Smooth muscle cell (in vitro differentiated cells): ENCODE measurements around the gene KIAA0825. TPM values are rescaled to one million over a fixed set of nuclear protein-coding genes. Genes with fewer than 3 reads are reported as not detected.

Source experiments
- DNase-seq: peaks from one replicate; lab custom pipeline; 2025; ENCODE audit not compliant: unreplicated experiment; lab: John Stamatoyannopoulos, UW
- H2AFZ ChIP-seq: fragments of 200-600 bp; sonication (generic); 2 replicates; pipeline ENCODE4 v1.6.0; 2016; ENCODE audit warnings: antibody characterized with exemption, low read depth, mild to moderate bottlenecking
- H3F3A ChIP-seq: fragments of 200-600 bp; sonication (generic); 2 replicates; pipeline ENCODE4 v1.6.0; 2017; ENCODE audit warnings: antibody characterized with exemption, low read depth
- H3K27ac ChIP-seq: fragments of 200-600 bp; sonication (generic); 2 replicates; pipeline ENCODE4 v1.5.1; 2016; ENCODE audit warnings: low read depth, mild to moderate bottlenecking
- H3K27me3 ChIP-seq: fragments of 200-600 bp; sonication (generic); 2 replicates; pipeline ENCODE4 v1.6.1; 2016; ENCODE audit warnings: low read depth, mild to moderate bottlenecking
- H3K36me3 ChIP-seq: fragments of 200-600 bp; sonication (generic); 2 replicates; pipeline ENCODE4 v1.5.1; 2016; ENCODE audit warnings: low read depth
- H3K4me1 ChIP-seq: fragments of 200-600 bp; sonication (generic); 2 replicates; pipeline ENCODE4 v1.5.1; 2016; ENCODE audit warnings: low read depth
- H3K4me2 ChIP-seq: fragments of 200-600 bp; sonication (generic); 2 replicates; pipeline ENCODE4 v1.6.0; 2016; ENCODE audit warnings: mild to moderate bottlenecking
- H3K4me3 ChIP-seq: fragments of 200-600 bp; sonication (generic); 2 replicates; pipeline ENCODE4 v1.5.1; 2016; ENCODE audit warnings: mild to moderate bottlenecking
- H3K79me2 ChIP-seq: fragments of 200-600 bp; sonication (generic); 2 replicates; pipeline ENCODE4 v1.6.0; 2016; ENCODE audit warnings: low read depth, mild to moderate bottlenecking
- H3K9ac ChIP-seq: fragments of 200-600 bp; sonication (generic); 2 replicates; pipeline ENCODE4 v1.6.0; 2016; ENCODE audit warnings: low read depth
- H3K9me3 ChIP-seq: fragments of 200-600 bp; sonication (generic); replicated peaks from 2 replicates; pipeline ENCODE4 v1.5.1; 2016; ENCODE audit warnings: low read depth
- H4K20me1 ChIP-seq: fragments of 200-600 bp; sonication (generic); 2 replicates; pipeline ENCODE4 v1.6.0; 2016; ENCODE audit warnings: low read depth
- CTCF ChIP-seq: fragments of 200-600 bp; sonication (generic); IDR thresholded peaks from 2 replicates; pipeline ENCODE4 v1.5.1; 2017; ENCODE audit warnings: borderline replicate concordance, mild to moderate bottlenecking, antibody characterized with exemption; ENCODE audit not compliant: insufficient read depth, poor library complexity, severe bottlenecking
- WGBS: methylation state at CpG from one replicate; pipeline ENCODE4 v1.1.7; 2016; ENCODE audit warnings: low lambda C conversion rate; 5-methylcytosine and 5-hydroxymethylcytosine counted together
- polyA plus RNA-seq: library from polyadenylated mRNA; unstranded; fragments of >200 nt; fragmentation: Nextera tagmentation; extraction: Ambion mirVana; gene quantifications from 2 replicates; pipeline ENCODE4 v1.2.1, GENCODE V29; 2016
- total RNA-seq: library from RNA; depleted of rRNA; stranded (reverse); fragments of >200 nt; gene quantifications from 2 replicates; pipeline ENCODE4 v1.2.3, GENCODE V29; 2014

The KIAA0825 gene
- total and polyA plus RNA-seq, 2 experiments from 2014 or later: 1.3 to 3.1 TPM

DNA sequence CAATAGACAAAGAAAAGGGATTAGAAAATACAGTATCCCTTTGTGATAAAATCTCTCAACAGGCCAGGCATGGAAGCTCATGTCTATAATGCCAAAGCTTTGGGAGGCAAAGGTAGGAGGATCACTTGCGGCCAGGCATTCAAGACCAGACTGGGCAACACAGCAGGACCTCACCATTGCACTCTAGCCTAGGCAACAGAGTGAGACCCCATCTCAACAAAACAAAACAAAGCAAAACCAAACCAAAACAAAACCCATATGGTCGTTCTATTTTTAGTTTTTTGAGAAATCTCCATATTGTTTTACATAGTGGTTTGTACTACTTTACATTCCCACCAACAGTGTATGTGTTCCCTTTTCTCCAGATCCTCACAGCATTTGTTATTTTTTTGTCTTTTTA is 193.0 kb downstream of the KIAA0825 start:
- Histone ChIP-seq H3K79me2 (no peaks in the 10 kb centered on the region), H3K9me3 (no peaks in the 10 kb centered on the region), H3K9ac (no peak overlapping the region), H3K27ac (no peak overlapping the region), H4K20me1 (no peaks in the 10 kb centered on the region), H3F3A (no peaks in the 10 kb centered on the region), H3K4me1 (no peaks in the 10 kb centered on the region), H3K36me3 (no peaks in the 10 kb centered on the region), H3K4me2 (no peak overlapping the region), H2AFZ (no peak overlapping the region), H3K27me3 (no peaks in the 10 kb centered on the region), H3K4me3 (no peak overlapping the region)
- no peak for TF ChIP-seq CTCF
- WGBS: 89% methylated on average over 2 of the region's 2 CpGs
- no peak for DNase-seq

DNA sequence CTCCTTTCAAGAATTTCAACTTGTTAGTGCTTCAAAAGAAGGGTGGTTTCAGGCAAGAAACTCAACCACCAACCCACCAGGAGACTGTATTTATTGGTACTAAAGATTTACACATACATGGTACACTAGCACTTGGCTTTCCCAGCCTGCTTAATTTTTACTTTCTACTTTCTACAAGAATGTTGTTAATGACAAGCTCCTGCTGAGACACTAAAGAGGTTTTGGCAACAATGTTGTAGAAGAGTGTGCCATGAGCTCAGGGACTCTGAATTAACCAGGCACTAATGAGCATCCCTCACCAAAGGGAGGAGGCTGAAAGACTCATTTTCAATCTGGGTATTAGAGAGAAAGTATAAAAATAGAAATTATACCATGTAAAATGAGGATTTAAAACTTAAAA is 195.0 kb downstream of the KIAA0825 start:
- no peaks in the 10 kb centered on the region for H3K4me1 ChIP-seq
- no peaks in the 10 kb centered on the region for H4K20me1 ChIP-seq
- H3K36me3 ChIP-seq: no peaks in the 10 kb centered on the region
- H3K27me3 ChIP-seq: no peaks in the 10 kb centered on the region
- no peak overlapping the region for H3K9ac ChIP-seq
- no peaks in the 10 kb centered on the region for H3F3A ChIP-seq
- no peak overlapping the region for H3K4me2 ChIP-seq
- H3K4me3 ChIP-seq: no peak overlapping the region
- no peaks in the 10 kb centered on the region for H3K9me3 ChIP-seq
- no peak for DNase-seq
- TF ChIP-seq CTCF: no peak
- no peak overlapping the region for H2AFZ ChIP-seq
- no peak overlapping the region for H3K27ac ChIP-seq
- H3K79me2 ChIP-seq: no peaks in the 10 kb centered on the region

GRCh38 chr5:94422812-94423211 is 195.6 kb downstream of the KIAA0825 start:
- H3K4me3 ChIP-seq: no peak overlapping the region
- WGBS: 71% methylated on average over 3 of the region's 3 CpGs
- H4K20me1 ChIP-seq: no peaks in the 10 kb centered on the region
- H3K27ac ChIP-seq: no peak overlapping the region
- no peak overlapping the region for H3K9ac ChIP-seq
- H2AFZ ChIP-seq: no peak overlapping the region
- H3K4me2 ChIP-seq: no peak overlapping the region
- no peak for DNase-seq
- no peaks in the 10 kb centered on the region for H3K79me2 ChIP-seq
- H3K36me3 ChIP-seq: no peaks in the 10 kb centered on the region
- no peaks in the 10 kb centered on the region for H3K9me3 ChIP-seq
- no peak for TF ChIP-seq CTCF
- no peaks in the 10 kb centered on the region for H3K27me3 ChIP-seq
- H3F3A ChIP-seq: no peaks in the 10 kb centered on the region
- H3K4me1 ChIP-seq: no peaks in the 10 kb centered on the region

- H3K9ac ChIP-seq: no peak overlapping the region
- no peaks in the 10 kb centered on the region for H3K4me1 ChIP-seq
- no peaks in the 10 kb centered on the region for H3K36me3 ChIP-seq
- H3K27ac ChIP-seq: no peak overlapping the region
- WGBS: 83% methylated on average over 2 of the region's 2 CpGs
- no peak overlapping the region for H3K4me2 ChIP-seq
- no peak for DNase-seq
- H3K9me3 ChIP-seq: no peaks in the 10 kb centered on the region
- no peak overlapping the region for H2AFZ ChIP-seq
- no peaks in the 10 kb centered on the region for H4K20me1 ChIP-seq
- no peaks in the 10 kb centered on the region for H3F3A ChIP-seq
- no peaks in the 10 kb centered on the region for H3K27me3 ChIP-seq
- no peak overlapping the region for H3K4me3 ChIP-seq
- no peak for TF ChIP-seq CTCF
- H3K79me2 ChIP-seq: no peaks in the 10 kb centered on the region
Observed at GRCh38 chr5:94420885-94421284, 197.5 kb downstream of the KIAA0825 start.
